PFSK-1 (cell line): ENCODE data around the gene SLC25A45.

Source experiments
- POLR2AphosphoS5 ChIP-seq: IDR thresholded peaks from 2 replicates; pipeline ENCODE4 v1.6.1; 2012; ENCODE audit warnings: low read depth, mild to moderate bottlenecking, control low read depth, low read length, moderate library complexity
- SIN3A ChIP-seq: IDR thresholded peaks from 2 replicates; pipeline ENCODE4 v1.6.1; 2012; ENCODE audit warnings: mild to moderate bottlenecking, low read length, moderate library complexity, borderline replicate concordance; ENCODE audit not compliant: insufficient read depth

GRCh38 chr11:65384301-65384889 lies 1.9 kb upstream of the SLC25A45 start:
- TF ChIP-seq POLR2AphosphoS5 (no peak), SIN3A (no peak)
